Panc1 (cell line): ENCODE results near the gene B4GAT1. TPM values are rescaled to one million over a fixed set of nuclear protein-coding genes. Genes with fewer than 3 reads are reported as not detected.

ENCODE experiments used
- ATAC-seq: fragments of 200-7000 bp; cut with Tn5 transposase; 2 replicates; pipeline ENCODE4 v1.9.1; 2020; ENCODE audit warnings: mild to moderate bottlenecking, moderate library complexity
- BruUV-seq: library from RNA; stranded (reverse); fragments of 400-500 nt; replicated peaks from 2 replicates; lab custom pipeline; 2021; lab: Mats Ljungman, UMichigan
- CTCF ChIA-PET: fragments of 300-600 bp; sonication (Branson Sonifier 250); formaldehyde crosslinking; loops from one replicate; lab custom pipeline; 2022; ENCODE audit warnings: antibody characterized with exemption; lab: Charles Lee
- POLR2A ChIA-PET: fragments of 300-600 bp; sonication (Branson Sonifier 250); formaldehyde crosslinking; loops from one replicate; lab custom pipeline; 2022; ENCODE audit warnings: antibody characterized with exemption; lab: Charles Lee
- DNase-seq: peaks from one replicate; pipeline ENCODE4 v3.0.0-alpha.2; 2010; ENCODE audit warnings: low read depth, low spot score
- H3K27ac ChIP-seq: 2 replicates; pipeline ENCODE4 v1.5.1; 2011; ENCODE audit warnings: mild to moderate bottlenecking, low read length, inconsistent platforms
- H3K27me3 ChIP-seq: fragments of 200-500 bp; sonication (Bioruptor generic); 2 replicates; pipeline ENCODE4 v1.6.0; 2014; ENCODE audit warnings: low read length, inconsistent platforms; ENCODE audit not compliant: control insufficient read depth, insufficient read depth
- H3K36me3 ChIP-seq: fragments of 200-500 bp; sonication (Bioruptor generic); 2 replicates; pipeline ENCODE4 v1.5.1; 2014; ENCODE audit warnings: inconsistent platforms, mild to moderate bottlenecking, low read length, moderate library complexity; ENCODE audit not compliant: control insufficient read depth, insufficient read depth
- H3K4me1 ChIP-seq: 2 replicates; pipeline ENCODE4 v1.5.1; 2011; ENCODE audit warnings: inconsistent platforms, mild to moderate bottlenecking, low read length, moderate library complexity; ENCODE audit not compliant: control insufficient read depth, insufficient read depth
- H3K4me3 ChIP-seq, 2 experiments: 2 replicates each; pipeline ENCODE4 v1.5.1; 2011 to 2012; ENCODE audit warnings: low read depth in 2 of 2, low read length in 2 of 2, mild to moderate bottlenecking in 2 of 2, inconsistent platforms in 1 of 2, moderate library complexity in 1 of 2
- H3K9me3 ChIP-seq: fragments of 200-500 bp; sonication (Bioruptor generic); 2 replicates; pipeline ENCODE4 v1.5.1; 2014; ENCODE audit warnings: low read depth, mild to moderate bottlenecking, inconsistent platforms, low read length, moderate library complexity; ENCODE audit not compliant: control insufficient read depth, insufficient read depth
- POLR2AphosphoS5 ChIP-seq: IDR thresholded peaks from 2 replicates; pipeline ENCODE4 v1.6.1; 2012; ENCODE audit warnings: mild to moderate bottlenecking, low read depth, low read length, moderate library complexity
- SIN3A ChIP-seq: IDR thresholded peaks from 2 replicates; pipeline ENCODE4 v1.6.1; 2012; ENCODE audit warnings: low read depth, mild to moderate bottlenecking, low read length, moderate library complexity, borderline replicate concordance; ENCODE audit not compliant: insufficient read depth
- TCF7L2 ChIP-seq: IDR thresholded peaks from 2 replicates; pipeline ENCODE4 v1.6.1; 2011; ENCODE audit warnings: mild to moderate bottlenecking, low read depth, low read length, inconsistent platforms
- in situ Hi-C: cut with HindIII; loops from 2 replicates; pipeline ENCODE4 v1.10.0; 2016; ENCODE audit warnings: low sequenced_read_pairs, low pct_unique_long_range_greater_than_20kb
- intact Hi-C: fragments of 100-400 bp; cut with micrococcal nuclease; formaldehyde crosslinking; loops from one replicate; pipeline ENCODE4 v1.10.0; 2022; ENCODE audit not compliant: unreplicated experiment
- total RNA-seq: library from RNA; stranded (reverse); gene quantifications from one replicate; pipeline ENCODE4 v1.2.1, GENCODE V29; 2021; ENCODE audit not compliant: unreplicated experiment
- TF ChIP-seq, protein P1 (sequence below), 2 experiments: IDR thresholded peaks; 2 replicates each; pipeline ENCODE4 v1.6.1; 2011 to 2012; ENCODE audit warnings: low read depth in 2 of 2, control low read depth in 1 of 2, low read length in 1 of 2, mild to moderate bottlenecking in 1 of 2, moderate library complexity in 1 of 2; ENCODE audit not compliant: insufficient read depth in 1 of 2
- TF ChIP-seq, protein P2 (sequence below): fragments of 450-650 bp; IDR thresholded peaks from 2 replicates; pipeline ENCODE4 v1.5.1; 2017; ENCODE audit warnings: mild to moderate bottlenecking

B4GAT1 gene
- total RNA-seq, 1 experiment from 2014 or later = 29.3 TPM

DNA sequence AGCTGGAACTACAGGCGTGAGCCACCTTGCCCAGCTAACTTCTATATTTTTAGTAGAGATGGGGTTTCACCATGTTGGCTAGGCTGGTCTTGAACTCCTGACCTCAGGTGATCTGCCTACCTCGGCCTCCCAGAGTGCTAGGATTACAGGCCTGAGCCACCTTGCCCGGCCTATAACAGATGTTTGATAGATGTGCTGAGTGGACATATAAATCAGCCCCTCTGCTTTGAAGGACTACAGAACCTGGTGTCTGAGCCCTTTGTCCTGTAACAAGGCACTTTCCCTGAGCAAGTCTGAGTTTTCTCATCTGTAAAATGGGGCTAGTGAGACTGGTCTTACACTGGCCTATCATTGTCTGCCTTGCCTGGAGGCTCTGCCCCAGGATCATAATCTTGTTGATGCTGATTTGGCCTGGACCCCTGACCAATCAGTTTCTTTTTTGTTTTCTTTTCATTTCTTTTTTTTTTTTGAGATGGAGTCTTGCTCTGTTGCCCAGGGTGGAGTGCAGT lies 18.2 kb downstream of the B4GAT1 start:
- in situ Hi-C loops (no loop called here), intact Hi-C loops (loop anchor here (2.0 kb wide), 1 partner anchor 16 kb away; no protein-coding TSS in a partner anchor)
- H3K27ac ChIP-seq = no peak overlapping the region
- H3K27me3 ChIP-seq = no peaks in the 10 kb centered on the region
- no peaks in the 10 kb centered on the region for H3K9me3 ChIP-seq
- peaks cover 18% of the 10 kb centered on the region for H3K4me1 ChIP-seq
- BruUV-seq = no TSS peak
- H3K36me3 ChIP-seq = no peaks in the 10 kb centered on the region
- no peak for TF ChIP-seq SIN3A
- TF ChIP-seq, protein P1, sequence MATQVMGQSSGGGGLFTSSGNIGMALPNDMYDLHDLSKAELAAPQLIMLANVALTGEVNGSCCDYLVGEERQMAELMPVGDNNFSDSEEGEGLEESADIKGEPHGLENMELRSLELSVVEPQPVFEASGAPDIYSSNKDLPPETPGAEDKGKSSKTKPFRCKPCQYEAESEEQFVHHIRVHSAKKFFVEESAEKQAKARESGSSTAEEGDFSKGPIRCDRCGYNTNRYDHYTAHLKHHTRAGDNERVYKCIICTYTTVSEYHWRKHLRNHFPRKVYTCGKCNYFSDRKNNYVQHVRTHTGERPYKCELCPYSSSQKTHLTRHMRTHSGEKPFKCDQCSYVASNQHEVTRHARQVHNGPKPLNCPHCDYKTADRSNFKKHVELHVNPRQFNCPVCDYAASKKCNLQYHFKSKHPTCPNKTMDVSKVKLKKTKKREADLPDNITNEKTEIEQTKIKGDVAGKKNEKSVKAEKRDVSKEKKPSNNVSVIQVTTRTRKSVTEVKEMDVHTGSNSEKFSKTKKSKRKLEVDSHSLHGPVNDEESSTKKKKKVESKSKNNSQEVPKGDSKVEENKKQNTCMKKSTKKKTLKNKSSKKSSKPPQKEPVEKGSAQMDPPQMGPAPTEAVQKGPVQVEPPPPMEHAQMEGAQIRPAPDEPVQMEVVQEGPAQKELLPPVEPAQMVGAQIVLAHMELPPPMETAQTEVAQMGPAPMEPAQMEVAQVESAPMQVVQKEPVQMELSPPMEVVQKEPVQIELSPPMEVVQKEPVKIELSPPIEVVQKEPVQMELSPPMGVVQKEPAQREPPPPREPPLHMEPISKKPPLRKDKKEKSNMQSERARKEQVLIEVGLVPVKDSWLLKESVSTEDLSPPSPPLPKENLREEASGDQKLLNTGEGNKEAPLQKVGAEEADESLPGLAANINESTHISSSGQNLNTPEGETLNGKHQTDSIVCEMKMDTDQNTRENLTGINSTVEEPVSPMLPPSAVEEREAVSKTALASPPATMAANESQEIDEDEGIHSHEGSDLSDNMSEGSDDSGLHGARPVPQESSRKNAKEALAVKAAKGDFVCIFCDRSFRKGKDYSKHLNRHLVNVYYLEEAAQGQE (IDR thresholded peaks at IDR 0.05; ENCODE audit: insufficient read depth in 1 of 2, low read depth in 2 of 2, low read length in 1 of 2) = no peak
- TF ChIP-seq, protein P2, sequence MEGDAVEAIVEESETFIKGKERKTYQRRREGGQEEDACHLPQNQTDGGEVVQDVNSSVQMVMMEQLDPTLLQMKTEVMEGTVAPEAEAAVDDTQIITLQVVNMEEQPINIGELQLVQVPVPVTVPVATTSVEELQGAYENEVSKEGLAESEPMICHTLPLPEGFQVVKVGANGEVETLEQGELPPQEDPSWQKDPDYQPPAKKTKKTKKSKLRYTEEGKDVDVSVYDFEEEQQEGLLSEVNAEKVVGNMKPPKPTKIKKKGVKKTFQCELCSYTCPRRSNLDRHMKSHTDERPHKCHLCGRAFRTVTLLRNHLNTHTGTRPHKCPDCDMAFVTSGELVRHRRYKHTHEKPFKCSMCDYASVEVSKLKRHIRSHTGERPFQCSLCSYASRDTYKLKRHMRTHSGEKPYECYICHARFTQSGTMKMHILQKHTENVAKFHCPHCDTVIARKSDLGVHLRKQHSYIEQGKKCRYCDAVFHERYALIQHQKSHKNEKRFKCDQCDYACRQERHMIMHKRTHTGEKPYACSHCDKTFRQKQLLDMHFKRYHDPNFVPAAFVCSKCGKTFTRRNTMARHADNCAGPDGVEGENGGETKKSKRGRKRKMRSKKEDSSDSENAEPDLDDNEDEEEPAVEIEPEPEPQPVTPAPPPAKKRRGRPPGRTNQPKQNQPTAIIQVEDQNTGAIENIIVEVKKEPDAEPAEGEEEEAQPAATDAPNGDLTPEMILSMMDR = no peak
- no peak for TF ChIP-seq POLR2AphosphoS5
- TF ChIP-seq TCF7L2 = no peak
- CTCF ChIA-PET = interaction anchor here (0.7 to 1.2 kb wide), 3 partner anchors 17 to 31 kb away, joined by 5 to 15 read pairs (median 5); no protein-coding TSS in a partner anchor
- POLR2A ChIA-PET = no interaction called here
- ATAC-seq (no peak), DNase-seq (no peak)
- no peak overlapping the region for H3K4me3 ChIP-seq

DNA sequence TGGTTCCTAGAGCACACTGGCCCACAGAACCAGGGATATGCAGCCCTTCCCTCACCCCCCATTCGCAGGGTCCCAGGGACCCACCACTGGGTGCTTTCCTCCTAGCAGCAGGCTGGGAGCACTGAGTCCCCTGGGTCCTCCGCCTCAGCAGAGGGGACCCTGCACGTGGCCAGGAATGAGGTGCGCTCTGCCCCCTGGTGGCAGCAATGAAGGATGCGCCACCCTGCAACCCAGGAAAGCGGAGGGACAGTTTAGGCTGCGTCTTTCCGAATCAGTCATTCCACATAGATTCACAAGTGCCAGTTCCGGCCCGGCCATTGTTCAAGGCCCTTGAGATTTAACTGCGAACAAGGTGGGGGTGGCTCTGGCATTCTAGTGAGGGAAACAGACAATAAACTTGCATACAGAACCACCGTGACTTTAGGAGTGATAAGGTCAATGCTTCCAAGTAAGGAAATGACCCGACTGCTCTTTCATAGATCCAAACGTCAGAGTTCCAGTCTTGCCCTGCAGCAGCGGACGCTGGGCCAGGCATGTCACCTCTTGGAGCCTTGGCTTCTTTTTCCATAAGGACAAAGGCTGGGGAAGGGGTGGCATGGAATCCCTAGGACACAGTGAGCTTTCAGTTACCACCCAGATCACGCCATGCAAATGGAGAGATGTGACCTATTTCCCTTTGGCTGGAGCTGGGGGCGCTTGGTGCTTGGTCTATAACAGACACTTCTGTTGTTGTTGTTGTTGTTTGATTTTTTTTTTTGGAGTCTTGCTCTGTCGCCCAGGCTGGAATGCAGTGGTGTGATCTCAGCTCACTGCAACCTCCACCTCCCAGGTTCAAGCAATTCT lies 18.9 kb downstream of the B4GAT1 start:
- Histone ChIP-seq H3K4me1 (peaks cover 18% of the 10 kb centered on the region), H3K27ac (peak overlapping the region; percentile 9; the same call in 1 of the 2 replicates), H3K36me3 (no peaks in the 10 kb centered on the region), H3K4me3 (peak overlapping the region in 1 of 2 experiments; percentile 6; a peak in 2 of 4 replicates), H3K27me3 (no peaks in the 10 kb centered on the region), H3K9me3 (no peaks in the 10 kb centered on the region)
- peak; percentile 72 for DNase-seq
- peak; percentile 89 for ATAC-seq
- ChIA-PET CTCF (interaction anchor here (1.1 to 1.2 kb wide), 2 partner anchors 16 to 19 kb away, joined by 5 to 15 read pairs; no protein-coding TSS in a partner anchor), POLR2A (no interaction called here)
- no TSS peak for BruUV-seq
- TF ChIP-seq SIN3A (peak; percentile 25; the same call in 1 of the 2 replicates), TCF7L2 (peak; percentile 59; the same call in 1 of the 2 replicates), POLR2AphosphoS5 (0 out of 2 replicates have a peak, but pooled peaks have one; percentile 53)
- TF ChIP-seq, protein P1 (IDR thresholded peaks at IDR 0.05; ENCODE audit: insufficient read depth in 1 of 2, low read depth in 2 of 2, low read length in 1 of 2) = no peak
- TF ChIP-seq, protein P2 = peak; percentile 99
- in situ Hi-C loops (no loop called here), intact Hi-C loops (loop anchor here (2.0 kb wide), 1 partner anchor 16 kb away; no protein-coding TSS in a partner anchor)
